GM23248 (cell line): ENCODE measurements around the gene HIVEP3.

ENCODE experiments used
- EZH2 ChIP-seq: fragments of 200-600 bp; sonication (generic); IDR thresholded peaks from 2 replicates; pipeline ENCODE4 v1.6.1; 2018; ENCODE audit warnings: antibody characterized with exemption, mild to moderate bottlenecking; ENCODE audit not compliant: insufficient read depth, poor library complexity, severe bottlenecking
- EZH2phosphoT487 ChIP-seq: fragments of 200-600 bp; sonication (generic); IDR thresholded peaks from 2 replicates; pipeline ENCODE4 v1.6.1; 2018; ENCODE audit warnings: antibody characterized with exemption, moderate library complexity, mild to moderate bottlenecking, low read depth; ENCODE audit not compliant: insufficient read depth

GRCh38 chr1:41874151-41874719 lies 44.5 kb downstream of the HIVEP3 start:
- TF ChIP-seq EZH2 (no peak), EZH2phosphoT487 (no peak)
